HG03159 (cell line): ENCODE data around the gene ZNF33A.
"Not testable (repeated sequence)": the region's sequence is repeated elsewhere in the genome, so short reads cannot be mapped to it uniquely, and the experiment has no call there.

Source experiments
- ATAC-seq: cut with Tn5 transposase; IDR thresholded peaks from one replicate; pipeline ENCODE4 v1.9.1; 2021; ENCODE audit warnings: mild to moderate bottlenecking, moderate library complexity; ENCODE audit not compliant: unreplicated experiment

ZNF33A gene

DNA sequence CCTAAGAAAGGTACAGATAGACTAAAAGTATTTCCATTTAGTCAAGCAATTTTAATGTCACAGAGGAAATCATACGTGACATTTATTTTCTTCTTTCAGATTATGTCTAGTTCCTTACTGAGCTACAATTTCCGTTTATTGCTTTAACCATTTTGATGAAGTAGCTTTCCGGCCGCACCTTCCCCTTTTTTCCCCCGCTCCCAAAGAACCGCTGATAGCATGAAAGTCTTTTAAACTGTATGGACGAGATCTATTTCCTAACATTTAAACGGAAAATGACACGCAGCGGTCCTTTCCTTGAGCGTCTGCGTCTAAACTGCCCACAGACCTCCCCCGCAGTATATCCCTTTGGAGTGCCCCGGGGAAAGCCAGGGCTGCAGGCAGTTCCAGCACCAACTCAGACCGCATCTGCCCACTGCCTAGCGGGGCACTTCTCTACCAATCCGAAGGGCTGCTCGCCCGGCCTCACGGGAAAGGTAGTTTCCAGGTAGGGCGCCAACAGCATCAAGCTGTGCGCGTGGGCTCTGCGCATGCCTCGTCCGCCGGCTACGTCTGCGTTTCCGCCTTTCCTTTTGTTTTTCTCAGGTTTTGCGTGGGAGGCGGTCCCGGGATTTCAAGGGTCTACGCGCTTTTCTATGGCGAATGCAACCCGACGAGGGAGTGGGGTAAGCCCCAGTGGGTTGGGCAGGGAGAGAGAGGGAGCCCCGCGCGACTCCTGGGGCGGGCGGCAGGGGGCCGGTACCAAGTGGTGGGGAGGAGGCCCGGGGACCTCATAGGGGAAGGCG is at the start of gene ZNF33A:
ZNF33A (plus strand) TSS at position 557 of the 785 bp plus-strand sequence. CDS start 1,667 bp downstream, outside the sequence.
- ATAC-seq: peak; percentile 83

- ATAC-seq: no peak
Observed at GRCh38 chr10:37965006-37965405, 45.5 kb upstream of the ZNF33A start.

GRCh38 chr10:37972396-37972795 is 38.1 kb upstream of the ZNF33A start:
- ATAC-seq: no peak

- no peak for ATAC-seq
Observed at GRCh38 chr10:37975401-37975991, 35.0 kb upstream of the ZNF33A start.

GRCh38 chr10:37976091-37976879 is 34.2 kb upstream of the ZNF33A start, which contains the start of gene ZNF25:
Gene ZNF25 (minus strand): TSS chr10:37976647. CDS start chr10:37971722, 4,925 bp downstream.
- peak; percentile 96 for ATAC-seq

- ATAC-seq: no peak
Observed at GRCh38 chr10:37976880-37977203, 33.6 kb upstream of the ZNF33A start.

GRCh38 chr10:37991655-37992054 is 18.8 kb upstream of the ZNF33A start:
- no peak for ATAC-seq

DNA sequence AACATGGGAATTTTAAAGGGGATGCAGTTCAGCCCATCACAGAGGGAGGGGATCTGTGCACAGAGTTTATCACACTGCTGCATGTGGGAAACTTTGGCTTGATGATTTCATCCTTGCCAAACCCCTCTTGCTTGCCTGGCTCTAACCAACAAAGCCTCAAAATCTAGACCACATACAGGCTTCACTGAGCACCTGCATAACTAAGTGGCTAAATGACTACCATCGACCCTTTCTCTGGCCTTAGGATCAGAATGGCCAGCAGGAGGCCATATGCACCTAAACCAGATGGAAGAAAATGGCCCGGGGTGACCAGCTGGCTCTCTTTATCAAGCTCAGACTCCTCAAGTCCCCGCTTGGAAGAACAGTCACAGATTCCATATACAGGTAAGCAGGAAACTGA is 18.4 kb upstream of the ZNF33A start:
- ATAC-seq: no peak

GRCh38 chr10:37998920-37999319 is 11.6 kb upstream of the ZNF33A start:
- not testable (repeated sequence) for ATAC-seq

DNA sequence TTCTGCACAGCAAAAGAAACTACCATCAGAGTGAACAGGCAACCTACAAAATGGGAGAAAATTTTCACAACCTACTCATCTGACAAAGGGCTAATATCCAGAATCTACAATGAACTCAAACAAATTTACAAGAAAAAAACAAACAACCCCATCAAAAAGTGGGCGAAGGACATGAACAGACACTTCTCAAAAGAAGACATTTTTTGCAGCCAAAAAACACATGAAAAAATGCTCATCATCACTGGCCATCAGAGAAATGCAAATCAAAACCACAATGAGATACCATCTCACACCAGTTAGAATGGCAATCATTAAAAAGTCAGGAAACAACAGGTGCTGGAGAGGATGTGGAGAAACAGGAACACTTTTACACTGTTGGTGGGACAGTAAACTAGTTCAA is 10.0 kb upstream of the ZNF33A start:
- not testable (repeated sequence) for ATAC-seq

DNA sequence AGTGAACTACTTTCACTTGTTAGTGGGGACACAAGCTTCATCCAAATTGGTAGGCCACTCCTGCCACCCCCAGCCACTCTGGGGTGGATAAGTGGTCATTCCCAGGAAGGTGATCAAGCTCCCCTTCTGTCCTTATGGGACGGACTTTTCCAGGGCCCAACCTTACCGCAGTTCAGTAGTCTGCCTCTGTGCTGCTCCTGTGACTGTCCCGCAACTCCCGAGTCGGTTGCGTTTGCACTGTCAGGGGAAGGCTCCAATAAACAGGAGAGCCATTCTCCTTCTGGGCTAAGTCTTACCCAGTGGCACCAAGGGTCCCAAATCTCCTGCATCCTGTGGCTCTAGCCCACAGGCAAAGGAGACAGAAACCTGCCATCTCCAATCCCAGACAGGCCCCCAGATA is 7.4 kb upstream of the ZNF33A start:
- ATAC-seq: no peak

DNA sequence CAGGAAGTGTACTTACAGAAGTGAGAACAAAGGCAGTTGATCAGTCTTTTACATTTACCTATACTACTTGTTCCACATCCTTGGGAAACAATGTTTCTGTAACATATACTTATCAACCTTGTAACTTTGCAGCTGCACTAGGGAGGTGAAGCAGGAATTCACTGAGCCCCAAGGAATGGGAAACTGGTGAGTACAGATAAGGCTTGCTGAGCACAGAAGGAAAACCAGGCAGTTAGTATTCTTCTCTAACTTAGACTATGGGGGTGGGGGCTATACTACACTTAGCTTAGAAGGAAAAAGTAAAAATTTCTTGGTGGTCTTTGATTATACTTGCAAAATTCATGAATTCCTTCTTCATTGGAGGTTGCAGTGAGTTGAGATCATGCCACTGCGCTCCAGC is 6.9 kb upstream of the ZNF33A start:
- ATAC-seq: no peak

DNA sequence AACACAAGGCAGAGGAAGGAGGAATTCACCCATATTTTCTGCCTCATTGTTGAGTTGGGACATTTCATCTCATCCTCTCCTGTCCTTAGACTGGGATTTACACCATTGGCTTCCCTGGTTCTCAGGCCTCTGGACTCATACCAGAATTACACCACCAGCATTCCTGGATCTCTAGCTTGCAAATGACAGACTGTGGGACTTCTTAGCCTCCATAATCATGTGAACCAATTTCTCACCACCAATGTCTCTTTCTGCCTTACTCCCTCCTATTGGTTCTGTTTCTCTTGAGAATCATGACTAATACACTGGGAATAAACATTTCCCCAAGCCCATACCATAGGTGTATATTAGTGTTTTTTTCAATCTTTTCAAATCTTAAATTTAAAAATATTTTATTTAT is 2.9 kb upstream of the ZNF33A start:
- ATAC-seq: no peak

DNA sequence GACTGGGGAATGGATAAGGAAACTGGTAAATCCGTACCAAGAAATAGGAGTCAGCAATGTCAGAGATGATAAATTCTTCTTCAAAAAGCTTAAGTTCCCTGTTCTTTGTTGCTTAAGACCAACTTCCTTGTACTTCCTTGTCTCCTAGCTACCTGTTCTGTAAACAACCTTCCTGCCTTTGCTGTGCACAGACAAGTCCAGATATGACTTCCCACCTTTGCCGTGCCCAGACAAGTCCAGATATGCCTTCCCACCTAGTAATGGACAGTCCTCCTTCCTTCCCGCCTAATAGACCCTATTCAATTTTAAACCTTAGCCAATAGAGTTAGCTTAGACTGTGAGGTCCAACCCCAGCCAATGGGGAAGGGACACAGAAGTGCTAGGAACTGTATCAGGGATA is 2.5 kb upstream of the ZNF33A start:
- no peak for ATAC-seq

DNA sequence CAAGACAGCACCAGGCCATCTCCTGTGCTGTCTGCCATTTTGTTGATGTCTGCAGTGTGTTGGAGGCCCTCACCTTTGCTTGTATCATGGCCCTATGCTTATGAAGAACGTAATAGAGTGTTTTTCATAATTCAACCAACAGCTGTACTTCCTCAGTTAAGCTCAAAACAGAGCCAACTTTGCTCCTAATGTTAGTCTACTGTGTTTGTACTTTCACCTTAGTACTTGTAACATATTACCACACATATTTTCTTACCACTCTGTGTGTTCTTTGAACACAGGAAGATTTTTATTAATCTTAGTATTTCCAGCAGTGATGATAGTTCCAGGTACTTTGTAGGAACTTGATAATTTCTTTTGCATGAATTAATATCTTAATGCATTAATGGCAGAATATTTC is 5.9 kb downstream of the ZNF33A start:
- no peak for ATAC-seq

GRCh38 chr10:38019124-38019523 is 8.6 kb downstream of the ZNF33A start:
- ATAC-seq: not testable (repeated sequence)

DNA sequence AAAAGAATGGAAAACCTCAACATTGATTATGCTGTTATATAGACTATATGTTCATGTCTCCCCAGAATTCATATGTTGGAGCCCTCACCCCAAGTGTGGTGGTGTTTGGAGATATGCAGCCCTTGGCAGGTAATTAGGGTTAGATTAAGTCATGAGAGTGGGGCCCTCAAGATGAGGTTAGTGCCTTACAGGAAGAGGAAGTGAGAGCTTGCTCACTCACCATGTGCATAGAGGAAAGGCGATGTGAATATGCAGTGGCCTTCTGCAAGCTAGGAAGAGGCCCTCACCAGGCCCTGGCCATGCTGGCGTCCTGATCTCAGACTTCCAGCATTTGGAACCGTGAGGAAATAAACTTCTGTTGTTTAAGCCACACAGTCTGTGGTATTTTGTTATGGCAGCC is 14.8 kb downstream of the ZNF33A start:
- ATAC-seq: peak; percentile 68

DNA sequence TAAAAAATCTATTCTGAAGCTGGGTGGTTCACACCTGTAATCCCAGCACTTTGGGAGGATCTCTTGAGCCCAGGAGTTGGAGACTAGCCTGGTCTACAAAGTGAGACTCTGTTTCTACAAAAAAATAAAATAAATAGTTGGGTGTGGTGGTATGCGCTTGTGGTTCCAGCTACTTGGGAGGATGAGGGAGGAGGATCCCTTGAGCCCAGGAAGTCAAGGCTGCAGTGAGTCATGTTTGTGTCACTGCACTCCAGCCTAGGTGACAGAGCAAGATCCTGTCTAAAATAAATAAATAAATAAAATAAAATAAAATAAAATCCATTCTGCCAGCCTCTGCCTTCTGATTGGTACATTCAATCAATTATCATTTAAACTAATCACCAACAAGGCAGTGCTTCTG is 17.5 kb downstream of the ZNF33A start:
- ATAC-seq: no peak

- no peak for ATAC-seq
Observed at GRCh38 chr10:38032886-38033285, 22.4 kb downstream of the ZNF33A start.

- ATAC-seq: peak; percentile 95
Observed at GRCh38 chr10:38038107-38038931, 27.8 kb downstream of the ZNF33A start.

GRCh38 chr10:38038932-38039245 is 28.4 kb downstream of the ZNF33A start:
- peak; percentile 17 for ATAC-seq
